H1 (cell line): ENCODE data around the gene CAMP. TPM values are rescaled to one million over a fixed set of nuclear protein-coding genes. Genes with fewer than 3 reads are reported as not detected.

Experiments used
- CTCF ChIA-PET: fragments of 300-600 bp; sonication (Branson Sonifier 250); formaldehyde crosslinking; loops from one replicate; lab custom pipeline; 2021; ENCODE audit not compliant: partially characterized antibody; lab: Charles Lee
- POLR2A ChIA-PET: fragments of 300-600 bp; sonication (Branson Sonifier 250); formaldehyde crosslinking; loops from one replicate; lab custom pipeline; 2021; ENCODE audit warnings: inconsistent platforms; ENCODE audit not compliant: partially characterized antibody; lab: Charles Lee
- DNase-seq, 2 experiments: peaks; one replicate each; pipeline versions ENCODE4 v3.0.0 to v3.0.0-alpha.2; 2010 to 2022; ENCODE audit warnings: low spot score in 2 of 2, low read depth in 1 of 2, mixed read lengths in 1 of 2
- FAIRE-seq: peaks from 2 replicates; lab custom pipeline; 2011; peaks lifted over from hg19 to GRCh38; lab: Jason Lieb, UNC
- H2AFZ ChIP-seq: 2 replicates; pipeline ENCODE4 v1.8.1; 2012; ENCODE audit warnings: low read length, inconsistent platforms
- H2AK5ac ChIP-seq: 2 replicates; pipeline ENCODE4 v1.6.1; 2013; ENCODE audit warnings: low read depth, low read length
- H2BK120ac ChIP-seq: replicated peaks from 2 replicates; pipeline ENCODE3; 2013; ENCODE audit warnings: low read depth, low read length, inconsistent platforms
- H2BK12ac ChIP-seq: 2 replicates; pipeline ENCODE4 v1.6.1; 2013; ENCODE audit warnings: low read depth, low read length
- H2BK15ac ChIP-seq: 2 replicates; pipeline ENCODE4 v1.6.1; 2013; ENCODE audit warnings: low read length
- H2BK20ac ChIP-seq: 2 replicates; pipeline ENCODE4 v1.6.1; 2013; ENCODE audit warnings: low read length
- H2BK5ac ChIP-seq: 2 replicates; pipeline ENCODE4 v1.6.1; 2013; ENCODE audit warnings: low read depth, low read length
- H3K14ac ChIP-seq: 2 replicates; pipeline ENCODE4 v1.6.1; 2013; ENCODE audit warnings: inconsistent platforms; ENCODE audit not compliant: insufficient read length
- H3K18ac ChIP-seq: 2 replicates; pipeline ENCODE4 v1.6.1; 2013; ENCODE audit warnings: low read length; ENCODE audit errors: extremely low read depth
- H3K23ac ChIP-seq: 2 replicates; pipeline ENCODE4 v1.6.1; 2013; ENCODE audit warnings: inconsistent platforms; ENCODE audit not compliant: insufficient read length
- H3K23me2 ChIP-seq: 2 replicates; pipeline ENCODE4 v1.6.1; 2013; ENCODE audit warnings: low read depth, low read length
- H3K27ac ChIP-seq: 2 replicates; pipeline ENCODE4 v1.6.1; 2011; ENCODE audit warnings: low read depth, low read length, inconsistent platforms
- H3K27me3 ChIP-seq, 4 experiments: replicated peaks in 1 of 4; 1 replicate in 1 of 4; 2 replicates in 3 of 4; pipeline versions ENCODE4 v1.6.1 to v1.8.1; 2011 to 2013; ENCODE audit warnings: low read length in 3 of 4, mild to moderate bottlenecking in 3 of 4, inconsistent platforms in 2 of 4, mixed read lengths in 2 of 4, moderate library complexity in 1 of 4; ENCODE audit not compliant: control insufficient read depth in 3 of 4, insufficient read depth in 3 of 4; ENCODE audit errors: extremely low read depth in 1 of 4
- H3K36me3 ChIP-seq, 4 experiments: 2 replicates each; pipeline versions ENCODE4 v1.6.1 to v1.8.1; 2011 to 2013; ENCODE audit warnings: mild to moderate bottlenecking in 4 of 4, low read length in 3 of 4, moderate library complexity in 2 of 4, control low read depth in 1 of 4, inconsistent platforms in 1 of 4; ENCODE audit not compliant: insufficient read depth in 4 of 4, control insufficient read depth in 2 of 4
- H3K4ac ChIP-seq: replicated peaks from 2 replicates; pipeline ENCODE3; 2013; ENCODE audit warnings: low read length, low read depth, mixed read lengths, inconsistent platforms; ENCODE audit not compliant: insufficient read length
- H3K4me1 ChIP-seq, 4 experiments: replicated peaks in 1 of 4; 1 replicate in 1 of 4; 2 replicates in 3 of 4; pipeline versions ENCODE4 v1.6.1 to v1.8.1; 2011 to 2013; ENCODE audit warnings: low read length in 3 of 4, inconsistent platforms in 2 of 4, mixed read lengths in 1 of 4; ENCODE audit not compliant: insufficient read depth in 4 of 4, control insufficient read depth in 3 of 4
- H3K4me2 ChIP-seq, 2 experiments: 2 replicates each; pipeline versions ENCODE4 v1.6.1 to v1.8.1; 2011 to 2013; ENCODE audit warnings: low read depth in 2 of 2, low read length in 2 of 2, control low read depth in 1 of 2, inconsistent platforms in 1 of 2, mild to moderate bottlenecking in 1 of 2; ENCODE audit not compliant: insufficient read depth in 1 of 2
- H3K4me3 ChIP-seq, 4 experiments: fragments of 200-600, 300-600 bp in 1 of 4; sonication (generic), shearing (Covaris generic), sonication (Bioruptor Twin) in 1 of 4; 2 replicates each; pipeline versions ENCODE4 v1.5.1 to v1.8.1; 2011 to 2016; ENCODE audit warnings: low read length in 4 of 4, low read depth in 3 of 4, control low read depth in 2 of 4, inconsistent platforms in 2 of 4, mild to moderate bottlenecking in 2 of 4, mixed read lengths in 1 of 4, moderate library complexity in 1 of 4; ENCODE audit not compliant: insufficient read depth in 2 of 4; ENCODE audit errors: extremely low read depth in 1 of 4
- H3K56ac ChIP-seq: replicated peaks from 2 replicates; pipeline ENCODE3; 2013; ENCODE audit warnings: low read depth, mild to moderate bottlenecking, mixed read lengths, low read length, inconsistent platforms; ENCODE audit not compliant: insufficient read length
- H3K79me1 ChIP-seq: 2 replicates; pipeline ENCODE4 v1.6.1; 2013; ENCODE audit warnings: low read depth, low read length, control low read depth
- H3K79me2 ChIP-seq, 2 experiments: 2 replicates each; pipeline versions ENCODE4 v1.6.1 to v1.8.1; 2012 to 2013; ENCODE audit warnings: low read length in 2 of 2, mild to moderate bottlenecking in 2 of 2, inconsistent platforms in 1 of 2; ENCODE audit not compliant: insufficient read depth in 2 of 2, control insufficient read depth in 1 of 2
- H3K9ac ChIP-seq, 4 experiments: replicated peaks in 1 of 4; 1 replicate in 1 of 4; 2 replicates in 3 of 4; pipeline versions ENCODE4 v1.6.1 to v1.8.1; 2011 to 2013; ENCODE audit warnings: low read depth in 3 of 4, low read length in 3 of 4, control low read depth in 2 of 4, mild to moderate bottlenecking in 2 of 4, moderate library complexity in 2 of 4, inconsistent platforms in 1 of 4; ENCODE audit errors: extremely low read depth in 1 of 4
- H3K9me3 ChIP-seq, 2 experiments: 2 replicates each; pipeline versions ENCODE4 v1.6.1 to v1.8.1; 2012 to 2013; ENCODE audit warnings: mild to moderate bottlenecking in 2 of 2, moderate library complexity in 2 of 2, control low read depth in 1 of 2, inconsistent platforms in 1 of 2, low read depth in 1 of 2, low read length in 1 of 2, mixed read lengths in 1 of 2; ENCODE audit not compliant: insufficient read depth in 2 of 2
- H4K20me1 ChIP-seq, 2 experiments: replicated peaks in 1 of 2; 2 replicates each; pipeline versions ENCODE3 to v1.8.1; 2011 to 2013; ENCODE audit warnings: inconsistent platforms in 2 of 2, low read length in 2 of 2, mild to moderate bottlenecking in 1 of 2; ENCODE audit not compliant: insufficient read depth in 2 of 2, control insufficient read depth in 1 of 2
- H4K5ac ChIP-seq: 2 replicates; pipeline ENCODE4 v1.6.1; 2013; ENCODE audit warnings: low read length, low read depth, mixed read lengths, inconsistent platforms; ENCODE audit not compliant: insufficient read length
- H4K8ac ChIP-seq: 2 replicates; pipeline ENCODE4 v1.8.0; 2013; ENCODE audit warnings: mild to moderate bottlenecking, moderate library complexity, low read length, inconsistent platforms; ENCODE audit not compliant: insufficient read depth; ENCODE audit errors: extremely low read depth
- H4K91ac ChIP-seq: replicated peaks from 2 replicates; pipeline ENCODE3; 2013; ENCODE audit warnings: low read length, mixed read lengths, inconsistent platforms; ENCODE audit not compliant: insufficient read length
- SUZ12 ChIP-seq: fragments of 200-600 bp; sonication (generic); IDR thresholded peaks from 2 replicates; pipeline ENCODE4 v1.6.1; 2012; ENCODE audit warnings: mild to moderate bottlenecking, inconsistent platforms, low read length, moderate library complexity, mixed read lengths
- WGBS, 2 experiments: shearing (Covaris generic) in 1 of 2; methylation state at CpG; one replicate each; pipeline versions ENCODE4 v1.1.6 to v1.1.7; 2013 to 2015; ENCODE audit warnings: low lambda C conversion rate in 2 of 2, mixed read lengths in 2 of 2, inconsistent platforms in 1 of 2, low coverage in 1 of 2, missing lambda C conversion rate in 1 of 2; ENCODE audit not compliant: insufficient replicate concordance in 2 of 2, insufficient coverage in 1 of 2, insufficient read length in 1 of 2; ENCODE audit errors: extremely low coverage in 1 of 2, missing lambda C conversion rate in 1 of 2; 5-methylcytosine and 5-hydroxymethylcytosine counted together
- polyA plus RNA-seq, 7 experiments: library from polyadenylated mRNA; depleted of rRNA in 3 of 7; stranded (reverse) in 5 of 7; unstranded in 2 of 7; fragments of >200 nt in 5 of 7; fragments of 200-250 nt in 2 of 7; gene quantifications; 1 replicate in 5 of 7; 2 replicates in 1 of 7; 4 replicates in 1 of 7; pipeline versions ENCODE4 v1.2.1 to v1.2.3, GENCODE V29; 2011 to 2013; ENCODE audit warnings: missing spikeins in 2 of 7, mixed read lengths in 2 of 7
- total RNA-seq: library from RNA; stranded (reverse); fragmentation: NEBNext Ultra II Directional; extraction: Animal tissue kit (Norgen Biotek cat#: 25700); gene quantifications from 2 replicates; pipeline ENCODE4 v1.2.1, GENCODE V29; 2021

The CAMP gene
- total and polyA plus RNA-seq, 2 of the 8 experiments (the other 6 are each of a cell fraction or from before 2014, with no cell fraction given) = not detected

- Histone ChIP-seq H3K79me1 (peaks cover 4% of the 10 kb centered on the region; the same call in 1 of the 2 replicates), H3K9ac (no peak overlapping the region), H3K4ac (no peak overlapping the region), H4K20me1 (peaks cover 2 to 5% of the 10 kb centered on the region in 2 experiments), H3K14ac (no peak overlapping the region), H2AFZ (no peak overlapping the region), H2AK5ac (no peak overlapping the region), H3K23me2 (no peaks in the 10 kb centered on the region), H3K18ac (no peak overlapping the region), H2BK15ac (no peak overlapping the region), H4K8ac (no peak overlapping the region), H4K5ac (no peak overlapping the region), H3K4me3 (no peak overlapping the region), H2BK20ac (no peak overlapping the region), H2BK120ac (no peak overlapping the region), H2BK12ac (no peak overlapping the region), H3K56ac (no peak overlapping the region), H3K36me3 (peaks cover 44 to 91% (median 74%) of the 10 kb centered on the region in 4 experiments), H4K91ac (no peak overlapping the region), H2BK5ac (no peak overlapping the region), H3K4me1 (no peaks in the 10 kb centered on the region), H3K27me3 (no peaks in the 10 kb centered on the region), H3K23ac (no peak overlapping the region), H3K9me3 (peaks cover 16 to 33% of the 10 kb centered on the region in 2 experiments), H3K79me2 (peaks cover 0 to 16% of the 10 kb centered on the region in 2 experiments; a peak in 3 of 4 replicates), H3K4me2 (no peak overlapping the region), H3K27ac (no peak overlapping the region)
- DNase-seq (no peak), FAIRE-seq (no peak)
- ChIA-PET POLR2A (interaction anchor here (0.8 to 3.6 kb wide), 7 partner anchors 9 to 168 kb away, joined by 3 to 11 read pairs (median 4); no protein-coding TSS in a partner anchor), CTCF (interaction anchor here (0.6 to 3.5 kb wide), 6 partner anchors 14 to 1219 kb away, joined by 3 to 14 read pairs (median 6); no protein-coding TSS in a partner anchor)
- no peak for TF ChIP-seq SUZ12
- 92% methylated on average over 2 of the region's 2 CpGs; no CpG with 5 or more reads in 1 of the 2 experiments for WGBS, 2 experiments
Measured at GRCh38 chr3:48267782-48268181, 44.5 kb downstream of the CAMP start.
